IMR-90 (cell line): Measurements from ENCODE around the gene PNKD. TPM values are rescaled to one million over a fixed set of nuclear protein-coding genes. Genes with fewer than 3 reads are reported as not detected.

Source experiments
- ATAC-seq: fragments of 200-7000 bp; cut with Tn5 transposase; 2 replicates; pipeline ENCODE4 v1.9.1; 2020; ENCODE audit warnings: low read depth, mild to moderate bottlenecking, moderate library complexity
- BruUV-seq: library from RNA; stranded (reverse); fragments of 400-500 nt; replicated peaks from 2 replicates; lab custom pipeline; 2021; lab: Mats Ljungman, UMichigan
- CTCF ChIA-PET: fragments of 300-600 bp; formaldehyde crosslinking; extraction: SDS; loops from one replicate; lab custom pipeline; 2021; ENCODE audit warnings: antibody characterized with exemption; lab: Yijun Ruan, JAX
- POLR2A ChIA-PET: fragments of 300-600 bp; sonication (Branson Sonifier 250); formaldehyde crosslinking; loops from one replicate; lab custom pipeline; 2022; ENCODE audit warnings: antibody characterized with exemption; ENCODE audit not compliant: unreplicated experiment; lab: Charles Lee
- DNase-seq: peaks from one replicate; pipeline ENCODE4 v3.0.0; 2013
- H2AFZ ChIP-seq: replicated peaks from 2 replicates; pipeline ENCODE3; 2013; ENCODE audit warnings: low read length, mild to moderate bottlenecking; ENCODE audit not compliant: poor library complexity
- H2AK5ac ChIP-seq: 2 replicates; pipeline ENCODE4 v1.6.1; 2013; ENCODE audit warnings: low read depth, low read length, inconsistent platforms
- H2AK9ac ChIP-seq: replicated peaks from 2 replicates; pipeline ENCODE3; 2013; ENCODE audit warnings: mild to moderate bottlenecking, low read depth, low read length, moderate library complexity; ENCODE audit not compliant: poor library complexity
- H2BK120ac ChIP-seq: 2 replicates; pipeline ENCODE4 v1.6.1; 2013; ENCODE audit warnings: low read depth, low read length, inconsistent platforms
- H2BK15ac ChIP-seq: 3 replicates; pipeline ENCODE4 v1.6.1; 2013; ENCODE audit warnings: low read depth, low read length, inconsistent platforms
- H2BK20ac ChIP-seq: 2 replicates; pipeline ENCODE4 v1.6.1; 2013; ENCODE audit warnings: low read depth, mild to moderate bottlenecking, inconsistent platforms, low read length, moderate library complexity
- H2BK5ac ChIP-seq: 2 replicates; pipeline ENCODE4 v1.6.1; 2013; ENCODE audit warnings: mild to moderate bottlenecking, low read depth, low read length, inconsistent platforms; ENCODE audit not compliant: poor library complexity, severe bottlenecking
- H3K14ac ChIP-seq: replicated peaks from 2 replicates; pipeline ENCODE4 v1.6.1; 2013; ENCODE audit warnings: low read depth, low read length, inconsistent platforms
- H3K18ac ChIP-seq: 2 replicates; pipeline ENCODE4 v1.6.1; 2013; ENCODE audit warnings: low read depth, low read length, control low read depth
- H3K23ac ChIP-seq: 2 replicates; pipeline ENCODE4 v1.6.1; 2013; ENCODE audit warnings: low read depth, low read length, inconsistent platforms
- H3K27ac ChIP-seq: 2 replicates; pipeline ENCODE4 v1.5.1; 2013; ENCODE audit warnings: mild to moderate bottlenecking, control low read depth, low read length; ENCODE audit not compliant: insufficient read depth
- H3K27me3 ChIP-seq: 2 replicates; pipeline ENCODE4 v1.6.1; 2013; ENCODE audit warnings: low read length; ENCODE audit not compliant: control insufficient read depth, insufficient read depth
- H3K36me3 ChIP-seq: 2 replicates; pipeline ENCODE4 v1.6.1; 2013; ENCODE audit warnings: low read length, mixed read lengths; ENCODE audit not compliant: control insufficient read depth, insufficient read depth
- H3K4ac ChIP-seq: 2 replicates; pipeline ENCODE4 v1.6.1; 2013; ENCODE audit warnings: low read depth, low read length, inconsistent platforms
- H3K4me1 ChIP-seq: 2 replicates; pipeline ENCODE4 v1.6.1; 2013; ENCODE audit warnings: low read length, mixed read lengths; ENCODE audit not compliant: control insufficient read depth, insufficient read depth
- H3K4me2 ChIP-seq: 2 replicates; pipeline ENCODE4 v1.6.1; 2013; ENCODE audit warnings: low read depth, mild to moderate bottlenecking, control low read depth, low read length, moderate library complexity
- H3K4me3 ChIP-seq: 2 replicates; pipeline ENCODE4 v1.5.1; 2013; ENCODE audit warnings: low read depth, mild to moderate bottlenecking, control low read depth, low read length, moderate library complexity; ENCODE audit not compliant: insufficient read depth
- H3K56ac ChIP-seq: 2 replicates; pipeline ENCODE4 v1.6.1; 2013; ENCODE audit warnings: low read length, inconsistent platforms; ENCODE audit not compliant: insufficient read depth; ENCODE audit errors: extremely low read depth
- H3K79me1 ChIP-seq, 2 experiments: 2 replicates each; pipeline ENCODE4 v1.6.1; 2013; ENCODE audit warnings: low read length in 2 of 2, inconsistent platforms in 1 of 2, low read depth in 1 of 2
- H3K9ac ChIP-seq: 2 replicates; pipeline ENCODE4 v1.6.1; 2013; ENCODE audit warnings: low read depth, low read length, control low read depth
- H3K9me1 ChIP-seq: 2 replicates; pipeline ENCODE4 v1.6.1; 2013; ENCODE audit warnings: low read length, inconsistent platforms; ENCODE audit not compliant: insufficient read depth
- H3K9me3 ChIP-seq: 2 replicates; pipeline ENCODE4 v1.6.1; 2013; ENCODE audit warnings: low read length; ENCODE audit not compliant: control insufficient read depth, insufficient read depth
- H4K20me1 ChIP-seq: 2 replicates; pipeline ENCODE4 v1.6.1; 2013; ENCODE audit warnings: low read length, inconsistent platforms; ENCODE audit not compliant: insufficient read depth
- H4K5ac ChIP-seq: 2 replicates; pipeline ENCODE4 v1.6.1; 2013; ENCODE audit warnings: mild to moderate bottlenecking, low read depth, low read length, control low read depth
- H4K8ac ChIP-seq, 2 experiments: 2 replicates each; pipeline ENCODE4 v1.6.1; 2013; ENCODE audit warnings: low read depth in 2 of 2, low read length in 2 of 2, control low read depth in 1 of 2, inconsistent platforms in 1 of 2
- H4K91ac ChIP-seq: 2 replicates; pipeline ENCODE4 v1.6.1; 2013; ENCODE audit warnings: low read depth, low read length, inconsistent platforms; ENCODE audit not compliant: insufficient read depth
- CEBPB ChIP-seq: IDR thresholded peaks from 2 replicates; pipeline ENCODE4 v1.6.1; 2012; ENCODE audit warnings: low read depth, low read length, improper control_type of control experiment
- CTCF ChIP-seq: conservative IDR thresholded peaks from 2 replicates; pipeline ENCODE4 v1.5.1; 2012; ENCODE audit warnings: mild to moderate bottlenecking, low read depth, low read length, improper control_type of control experiment
- RFX5 ChIP-seq: IDR thresholded peaks from 2 replicates; pipeline ENCODE4 v1.8.0; 2012; ENCODE audit warnings: low read depth, mild to moderate bottlenecking, low read length, moderate library complexity
- WGBS, 2 experiments: methylation state at CpG; one replicate each; pipeline versions ENCODE4 v1.1.5 to v1.1.7; 2013; ENCODE audit warnings: missing lambda C conversion rate in 2 of 2; ENCODE audit not compliant: insufficient read length in 1 of 2; ENCODE audit errors: extremely low coverage in 2 of 2; 5-methylcytosine and 5-hydroxymethylcytosine counted together
- dilution Hi-C: fragments of 300-500 bp; cut with HindIII; formaldehyde crosslinking; loops from one replicate; pipeline ENCODE4 v1.14.3; 2018; ENCODE audit warnings: low sequenced_read_pairs; ENCODE audit not compliant: unreplicated experiment
- in situ Hi-C: fragments of 300-500 bp; cut with MboI; formaldehyde crosslinking; loops from 3 replicates; pipeline ENCODE4 v1.14.3; 2019; ENCODE audit warnings: low sequenced_read_pairs, inconsistent platforms, mixed read lengths
- intact Hi-C: fragments of 100-400 bp; cut with micrococcal nuclease; formaldehyde crosslinking; loops from 2 replicates; pipeline ENCODE4 v1.10.0; 2022
- polyA plus RNA-seq, 3 experiments: library from polyadenylated mRNA; depleted of rRNA; stranded (reverse); fragments of >200 nt; gene quantifications; 2 replicates each; pipeline ENCODE4 v1.2.3, GENCODE V29; 2012; ENCODE audit warnings: low replicate concordance in 1 of 3
- total RNA-seq: library from RNA; depleted of rRNA; stranded (reverse); fragments of >200 nt; gene quantifications from 2 replicates; pipeline ENCODE4 v1.2.3, GENCODE V29; 2012

The PNKD gene
- total and polyA plus RNA-seq, 2 of the 4 experiments (the other 2 are of a cell fraction) = 19.2 to 68.5 TPM

GRCh38 chr2:218277921-218278320 is 7.6 kb downstream of the PNKD start:
- no peak overlapping the region for H3K18ac ChIP-seq
- H3K23ac ChIP-seq = no peak overlapping the region
- no peaks in the 10 kb centered on the region for H3K9me1 ChIP-seq
- peaks cover 5 to 78% of the 10 kb centered on the region in 2 experiments for H3K79me1 ChIP-seq
- no peak overlapping the region for H4K8ac ChIP-seq
- no peak overlapping the region for H2AK9ac ChIP-seq
- H2BK120ac ChIP-seq = no peak overlapping the region
- intact Hi-C loops (loop anchor here (10.0 kb wide), 1 partner anchor 287 kb away; the partner anchor contains the start of genes CNOT9 and USP37), in situ Hi-C loops (loop anchor here (10.0 kb wide), 1 partner anchor 117 kb away; the partner anchor contains the start of gene CTDSP1), dilution Hi-C loops (no loop called here)
- H3K27ac ChIP-seq = no peak overlapping the region
- H3K14ac ChIP-seq = no peak overlapping the region
- H3K9ac ChIP-seq = no peak overlapping the region
- ChIA-PET POLR2A (no interaction called here), CTCF (no interaction called here)
- H2AFZ ChIP-seq = no peak overlapping the region
- no peaks in the 10 kb centered on the region for H3K27me3 ChIP-seq
- peaks cover 14% of the 10 kb centered on the region for H3K4me1 ChIP-seq
- ATAC-seq (no peak), DNase-seq (no peak)
- peaks cover 74% of the 10 kb centered on the region for H3K36me3 ChIP-seq
- no TSS peak for BruUV-seq
- H3K4ac ChIP-seq = no peak overlapping the region
- H4K91ac ChIP-seq = no peak overlapping the region
- H4K20me1 ChIP-seq = peaks cover 8% of the 10 kb centered on the region
- no peak overlapping the region for H3K4me2 ChIP-seq
- no peak overlapping the region for H3K4me3 ChIP-seq
- 65% methylated on average over 3 of the region's 7 CpGs; no CpG with 5 or more reads in 1 of the 2 experiments for WGBS, 2 experiments
- no peak for TF ChIP-seq RFX5
- TF ChIP-seq CEBPB = no peak
- TF ChIP-seq CTCF = no peak
- H3K56ac ChIP-seq = no peak overlapping the region
- H3K9me3 ChIP-seq = no peaks in the 10 kb centered on the region
- no peak overlapping the region for H2BK15ac ChIP-seq
- H2AK5ac ChIP-seq = no peak overlapping the region
- H2BK20ac ChIP-seq = no peak overlapping the region
- H4K5ac ChIP-seq = no peak overlapping the region
- H2BK5ac ChIP-seq = no peak overlapping the region
